PC-3 (cell line): ENCODE results near the gene TMEM263. TPM values are rescaled to one million over a fixed set of nuclear protein-coding genes. Genes with fewer than 3 reads are reported as not detected.

Source experiments
- ATAC-seq: fragments of 200-7000 bp; cut with Tn5 transposase; 2 replicates; pipeline ENCODE4 v1.9.1; 2020; ENCODE audit warnings: mild to moderate bottlenecking, moderate library complexity
- BruUV-seq: library from RNA; stranded (reverse); fragments of 400-500 nt; replicated peaks from 2 replicates; lab custom pipeline; 2021; lab: Mats Ljungman, UMichigan
- CTCF ChIA-PET: fragments of 300-600 bp; sonication (Branson Sonifier 250); formaldehyde crosslinking; loops from one replicate; lab custom pipeline; 2022; ENCODE audit warnings: antibody characterized with exemption; lab: Charles Lee
- POLR2A ChIA-PET: fragments of 300-600 bp; sonication (Branson Sonifier 250); formaldehyde crosslinking; loops from one replicate; lab custom pipeline; 2022; ENCODE audit warnings: antibody characterized with exemption; ENCODE audit not compliant: unreplicated experiment; lab: Charles Lee
- DNase-seq: peaks from one replicate; pipeline ENCODE4 v3.0.0-alpha.2; 2015
- H2AFZ ChIP-seq: fragments of 300-600 bp; sonication (generic); 2 replicates; pipeline ENCODE4 v1.6.0; 2016; ENCODE audit warnings: antibody characterized with exemption, low read length
- H3F3A ChIP-seq: fragments of 300-600 bp; sonication (generic); one replicate; pipeline ENCODE4 v1.6.0; 2017; ENCODE audit warnings: antibody characterized with exemption, low read length, control low read depth, mild to moderate bottlenecking; ENCODE audit not compliant: unreplicated experiment
- H3K27ac ChIP-seq: fragments of 300-600 bp; sonication (generic); 2 replicates; pipeline ENCODE4 v1.5.1; 2016; ENCODE audit warnings: mild to moderate bottlenecking, low read length
- H3K27me3 ChIP-seq: fragments of 300-600 bp; sonication (generic); 2 replicates; pipeline ENCODE4 v1.6.1; 2016; ENCODE audit warnings: low read length, mixed read lengths
- H3K36me3 ChIP-seq: fragments of 300-600 bp; sonication (generic); 2 replicates; pipeline ENCODE4 v1.6.1; 2016; ENCODE audit warnings: low read depth, mixed run types, low read length, mixed read lengths
- H3K4me1 ChIP-seq: fragments of 300-600 bp; sonication (generic); 2 replicates; pipeline ENCODE4 v1.5.1; 2016; ENCODE audit warnings: low read length; ENCODE audit not compliant: insufficient read depth
- H3K4me2 ChIP-seq: fragments of 300-600 bp; sonication (generic); 2 replicates; pipeline ENCODE4 v1.6.0; 2016; ENCODE audit warnings: low read length
- H3K4me3 ChIP-seq: fragments of 300-600 bp; sonication (generic); 2 replicates; pipeline ENCODE4 v1.5.1; 2016; ENCODE audit warnings: mild to moderate bottlenecking, low read length, mixed read lengths
- H3K79me2 ChIP-seq: fragments of 300-600 bp; sonication (generic); 2 replicates; pipeline ENCODE4 v1.6.1; 2017; ENCODE audit warnings: low read length, mixed read lengths
- H3K9ac ChIP-seq: fragments of 300-600 bp; sonication (generic); 2 replicates; pipeline ENCODE4 v1.6.0; 2016; ENCODE audit warnings: mild to moderate bottlenecking, low read length
- H3K9me2 ChIP-seq: fragments of 300-600 bp; sonication (generic); replicated peaks from 2 replicates; pipeline ENCODE4 v1.6.1; 2016; ENCODE audit warnings: mixed run types, low read length, mixed read lengths
- H3K9me3 ChIP-seq: fragments of 300-600 bp; sonication (generic); 2 replicates; pipeline ENCODE4 v1.6.1; 2016; ENCODE audit warnings: low read length, mixed read lengths
- H4K20me1 ChIP-seq: fragments of 300-600 bp; sonication (generic); 2 replicates; pipeline ENCODE4 v1.6.1; 2016; ENCODE audit warnings: low read length, mixed read lengths
- CTCF ChIP-seq: fragments of 300-600 bp; sonication (generic); conservative IDR thresholded peaks from 2 replicates; pipeline ENCODE4 v1.5.1; 2017; ENCODE audit warnings: antibody characterized with exemption, low read depth, mild to moderate bottlenecking, low read length
- EZH2 ChIP-seq: fragments of 300-600 bp; sonication (generic); IDR thresholded peaks from one replicate; pipeline ENCODE4 v1.6.1; 2017; ENCODE audit warnings: antibody characterized with exemption, mild to moderate bottlenecking, low read length; ENCODE audit not compliant: unreplicated experiment
- EZH2phosphoT487 ChIP-seq: fragments of 300-600 bp; sonication (generic); IDR thresholded peaks from 2 replicates; pipeline ENCODE4 v1.6.1; 2018; ENCODE audit warnings: mild to moderate bottlenecking, antibody characterized with exemption, low read length, borderline replicate concordance
- intact Hi-C: fragments of 100-400 bp; cut with micrococcal nuclease; formaldehyde crosslinking; loops from 2 replicates; pipeline ENCODE4 v1.9.0; 2023
- total RNA-seq: library from RNA; depleted of rRNA; stranded (reverse); fragments of >200 nt; gene quantifications from 2 replicates; pipeline ENCODE4 v1.2.3, GENCODE V29; 2014

The TMEM263 gene
- total RNA-seq, 1 experiment from 2014 or later: 42.7 TPM

- no peak overlapping the region for H3K4me3 ChIP-seq
- TF ChIP-seq CTCF: no peak
- no peak for TF ChIP-seq EZH2phosphoT487
- TF ChIP-seq EZH2: no peak
- H2AFZ ChIP-seq: no peak overlapping the region
- no peaks in the 10 kb centered on the region for H3K9me3 ChIP-seq
- DNase-seq (no peak), ATAC-seq (no peak)
- H3K36me3 ChIP-seq: no peaks in the 10 kb centered on the region
- no peak overlapping the region for H3K27ac ChIP-seq
- no peaks in the 10 kb centered on the region for H4K20me1 ChIP-seq
- intact Hi-C loops: loop anchor here (10.0 kb wide), 1 partner anchor 245 kb away; no protein-coding TSS in a partner anchor
- no peaks in the 10 kb centered on the region for H3F3A ChIP-seq
- no peaks in the 10 kb centered on the region for H3K9me2 ChIP-seq
- H3K79me2 ChIP-seq: no peaks in the 10 kb centered on the region
- no peak overlapping the region for H3K9ac ChIP-seq
- CTCF ChIA-PET: interaction anchor here (0.6 kb wide), 1 partner anchor 146 kb away, joined by 3 read pairs; no protein-coding TSS in a partner anchor
- no peaks in the 10 kb centered on the region for H3K27me3 ChIP-seq
- no peaks in the 10 kb centered on the region for H3K4me1 ChIP-seq
- POLR2A ChIA-PET: no interaction called here
- H3K4me2 ChIP-seq: no peak overlapping the region
- no TSS peak for BruUV-seq
These were observed 45.5 kb upstream of the TMEM263 start for GRCh38 chr12:106910202-106910601.

DNA sequence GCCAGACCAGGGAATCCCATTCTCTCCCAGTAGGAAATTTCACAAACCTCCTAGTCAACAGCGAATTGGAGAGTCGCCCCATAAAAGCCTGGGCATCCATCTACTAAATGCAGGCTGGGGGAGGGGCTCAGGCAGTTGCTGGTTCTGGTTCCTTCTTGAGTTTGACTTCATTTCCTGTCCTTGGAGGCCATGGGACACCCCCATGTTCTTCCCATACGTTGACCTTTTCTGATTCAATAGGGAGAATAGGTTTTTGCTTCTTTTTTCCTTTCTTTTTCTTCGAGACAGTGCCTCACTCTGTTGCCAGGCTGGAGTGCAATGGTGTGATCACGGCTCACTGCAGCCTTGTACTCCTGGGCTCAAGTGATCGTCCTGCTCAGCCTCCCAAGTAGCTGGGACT lies 44.1 kb upstream of the TMEM263 start:
- Histone ChIP-seq H3K4me3 (no peak overlapping the region), H3K4me1 (no peaks in the 10 kb centered on the region), H3K9ac (no peak overlapping the region), H3K79me2 (no peaks in the 10 kb centered on the region), H3K27ac (no peak overlapping the region), H2AFZ (no peak overlapping the region), H3K9me2 (no peaks in the 10 kb centered on the region), H3K4me2 (no peak overlapping the region), H3F3A (no peaks in the 10 kb centered on the region), H3K9me3 (no peaks in the 10 kb centered on the region), H3K36me3 (no peaks in the 10 kb centered on the region), H3K27me3 (no peaks in the 10 kb centered on the region), H4K20me1 (no peaks in the 10 kb centered on the region)
- TF ChIP-seq CTCF: no peak
- no peak for TF ChIP-seq EZH2phosphoT487
- TF ChIP-seq EZH2: no peak
- POLR2A ChIA-PET: no interaction called here
- DNase-seq (no peak), ATAC-seq (no peak)
- intact Hi-C loops: loop anchor here (10.0 kb wide), 1 partner anchor 247 kb away; no protein-coding TSS in a partner anchor
- no TSS peak for BruUV-seq
- CTCF ChIA-PET: no interaction called here

DNA sequence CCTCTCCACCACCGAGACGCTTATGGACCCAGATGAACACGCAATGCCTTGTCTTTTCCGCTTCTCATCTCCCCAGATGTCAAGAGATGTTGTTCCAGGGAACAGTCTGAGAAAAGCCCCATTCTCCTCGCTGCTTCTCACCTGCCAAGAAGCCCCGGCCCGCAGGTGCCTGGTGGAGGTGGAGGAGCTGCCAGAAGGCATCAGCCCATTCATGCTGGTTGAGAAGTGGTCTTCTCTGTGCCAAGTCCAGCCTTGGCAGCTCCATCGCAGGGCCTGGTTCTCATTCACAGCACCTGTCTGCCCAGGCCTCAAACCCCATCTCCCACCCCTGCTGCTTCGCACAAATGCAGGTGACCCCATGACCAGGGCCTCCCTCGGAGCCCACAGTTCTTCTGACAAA lies 42.3 kb upstream of the TMEM263 start:
- ChIA-PET CTCF (no interaction called here), POLR2A (no interaction called here)
- no peaks in the 10 kb centered on the region for H3F3A ChIP-seq
- DNase-seq (no peak), ATAC-seq (no peak)
- BruUV-seq: no TSS peak
- no peaks in the 10 kb centered on the region for H3K9me3 ChIP-seq
- no peak overlapping the region for H3K9ac ChIP-seq
- no peak overlapping the region for H3K4me2 ChIP-seq
- no peak overlapping the region for H3K27ac ChIP-seq
- intact Hi-C loops: loop anchor here (10.0 kb wide), 1 partner anchor 249 kb away; no protein-coding TSS in a partner anchor
- H3K4me1 ChIP-seq: no peaks in the 10 kb centered on the region
- H3K27me3 ChIP-seq: no peaks in the 10 kb centered on the region
- no peaks in the 10 kb centered on the region for H3K9me2 ChIP-seq
- TF ChIP-seq CTCF (no peak), EZH2phosphoT487 (no peak), EZH2 (no peak)
- H2AFZ ChIP-seq: no peak overlapping the region
- H3K36me3 ChIP-seq: no peaks in the 10 kb centered on the region
- no peak overlapping the region for H3K4me3 ChIP-seq
- H3K79me2 ChIP-seq: no peaks in the 10 kb centered on the region
- no peaks in the 10 kb centered on the region for H4K20me1 ChIP-seq
